DND-41 (cell line): ENCODE data around the gene DBX1.

Experiments used
- ATAC-seq: fragments of 200-7000 bp; cut with Tn5 transposase; 3 replicates; pipeline ENCODE4 v1.9.1; 2021; ENCODE audit warnings: low read depth; ENCODE audit not compliant: insufficient read depth
- DNase-seq: peaks from one replicate; pipeline ENCODE4 v3.0.0-alpha.2; 2020
- H2AFZ ChIP-seq: 2 replicates; pipeline ENCODE4 v1.6.0; 2012; ENCODE audit warnings: low read depth, low read length
- H3K27ac ChIP-seq: 2 replicates; pipeline ENCODE4 v1.5.1; 2012; ENCODE audit warnings: low read length, inconsistent platforms
- H3K27me3 ChIP-seq: fragments of 200-600 bp; sonication (generic); 2 replicates; pipeline ENCODE4 v1.6.0; 2012; ENCODE audit warnings: low read length, mild to moderate bottlenecking, inconsistent platforms; ENCODE audit not compliant: insufficient read depth, poor library complexity
- H3K36me3 ChIP-seq: 2 replicates; pipeline ENCODE4 v1.5.1; 2012; ENCODE audit warnings: low read length, inconsistent platforms; ENCODE audit not compliant: insufficient read depth
- H3K4me1 ChIP-seq: 2 replicates; pipeline ENCODE4 v1.5.1; 2012; ENCODE audit warnings: mild to moderate bottlenecking, low read length; ENCODE audit not compliant: insufficient read depth
- H3K4me2 ChIP-seq: 2 replicates; pipeline ENCODE4 v1.6.0; 2012; ENCODE audit warnings: mild to moderate bottlenecking, moderate library complexity, low read length, inconsistent platforms; ENCODE audit not compliant: insufficient read depth
- H3K4me3 ChIP-seq, 2 experiments: fragments of 200-600 bp in 1 of 2; shearing (Covaris generic) in 1 of 2; 2 replicates each; pipeline ENCODE4 v1.5.1; 2012 to 2016; ENCODE audit warnings: inconsistent platforms in 2 of 2, low read length in 2 of 2, mild to moderate bottlenecking in 2 of 2, low read depth in 1 of 2, moderate library complexity in 1 of 2
- H3K79me2 ChIP-seq: 2 replicates; pipeline ENCODE4 v1.6.0; 2012; ENCODE audit warnings: low read length, inconsistent platforms; ENCODE audit not compliant: insufficient read depth
- H3K9ac ChIP-seq: 2 replicates; pipeline ENCODE4 v1.6.0; 2012; ENCODE audit warnings: low read depth, mild to moderate bottlenecking, inconsistent platforms, low read length, moderate library complexity
- H3K9me3 ChIP-seq: 2 replicates; pipeline ENCODE4 v1.5.1; 2012; ENCODE audit warnings: low read length, moderate library complexity, mild to moderate bottlenecking, inconsistent platforms; ENCODE audit not compliant: insufficient read depth, severe bottlenecking
- H4K20me1 ChIP-seq: 2 replicates; pipeline ENCODE4 v1.6.0; 2012; ENCODE audit warnings: low read length; ENCODE audit not compliant: insufficient read depth
- EZH2 ChIP-seq: IDR thresholded peaks from 3 replicates; pipeline ENCODE4 v1.6.1; 2012; ENCODE audit warnings: borderline replicate concordance, low read depth, mild to moderate bottlenecking, moderate library complexity, low read length, inconsistent platforms; ENCODE audit not compliant: severe bottlenecking
- TF ChIP-seq, protein P1 (sequence below): IDR thresholded peaks from 2 replicates; pipeline ENCODE4 v1.5.1; 2012; ENCODE audit warnings: borderline replicate concordance, low read length, moderate library complexity, mild to moderate bottlenecking; ENCODE audit not compliant: poor library complexity, severe bottlenecking; ENCODE audit errors: extremely low read depth

DBX1 gene

DNA sequence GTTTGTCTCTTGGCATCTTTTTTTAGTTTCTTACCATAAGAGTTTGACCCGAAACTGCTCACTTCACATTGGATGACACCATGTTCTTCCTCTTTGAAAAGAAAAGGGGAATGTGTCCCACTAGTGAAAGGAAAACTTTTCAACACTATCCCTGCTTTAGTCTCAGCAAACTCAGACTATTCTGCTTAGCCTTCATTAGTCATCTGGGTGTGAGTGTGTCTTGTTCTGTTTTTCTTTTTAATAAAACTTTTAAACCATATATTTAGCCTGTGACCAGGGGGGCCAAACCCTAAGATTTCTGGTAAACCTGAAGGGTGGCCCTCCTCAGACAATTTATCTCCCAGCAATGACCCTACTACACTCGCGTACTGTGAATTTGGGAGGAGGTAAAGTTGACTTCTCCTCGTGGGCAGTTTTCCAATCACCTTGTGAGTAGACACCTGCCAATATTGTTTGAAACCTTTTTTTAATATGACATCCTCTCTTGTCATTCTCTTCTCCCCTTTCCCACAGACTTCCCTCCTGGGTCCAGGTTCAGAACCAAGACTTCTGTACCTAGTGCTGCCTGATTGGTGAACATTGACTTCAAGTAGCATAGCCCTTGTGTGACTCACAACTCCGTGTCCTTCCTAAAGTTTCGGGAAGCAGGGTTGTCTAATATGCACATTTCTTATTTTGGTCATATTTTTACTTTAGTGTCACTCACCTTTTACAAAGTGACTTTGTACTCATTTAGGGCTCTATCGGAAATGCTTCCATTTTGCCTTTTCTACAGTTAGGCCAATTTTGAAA, 39.9 kb downstream of the DBX1 start:
- Histone ChIP-seq H3K4me2 (no peak overlapping the region), H3K79me2 (no peaks in the 10 kb centered on the region), H3K9ac (no peak overlapping the region), H3K4me3 (no peak overlapping the region), H3K4me1 (no peaks in the 10 kb centered on the region), H3K27me3 (no peaks in the 10 kb centered on the region), H2AFZ (no peak overlapping the region), H4K20me1 (no peaks in the 10 kb centered on the region), H3K36me3 (no peaks in the 10 kb centered on the region), H3K27ac (no peak overlapping the region), H3K9me3 (no peaks in the 10 kb centered on the region)
- ATAC-seq: no peak
- TF ChIP-seq, protein P1, sequence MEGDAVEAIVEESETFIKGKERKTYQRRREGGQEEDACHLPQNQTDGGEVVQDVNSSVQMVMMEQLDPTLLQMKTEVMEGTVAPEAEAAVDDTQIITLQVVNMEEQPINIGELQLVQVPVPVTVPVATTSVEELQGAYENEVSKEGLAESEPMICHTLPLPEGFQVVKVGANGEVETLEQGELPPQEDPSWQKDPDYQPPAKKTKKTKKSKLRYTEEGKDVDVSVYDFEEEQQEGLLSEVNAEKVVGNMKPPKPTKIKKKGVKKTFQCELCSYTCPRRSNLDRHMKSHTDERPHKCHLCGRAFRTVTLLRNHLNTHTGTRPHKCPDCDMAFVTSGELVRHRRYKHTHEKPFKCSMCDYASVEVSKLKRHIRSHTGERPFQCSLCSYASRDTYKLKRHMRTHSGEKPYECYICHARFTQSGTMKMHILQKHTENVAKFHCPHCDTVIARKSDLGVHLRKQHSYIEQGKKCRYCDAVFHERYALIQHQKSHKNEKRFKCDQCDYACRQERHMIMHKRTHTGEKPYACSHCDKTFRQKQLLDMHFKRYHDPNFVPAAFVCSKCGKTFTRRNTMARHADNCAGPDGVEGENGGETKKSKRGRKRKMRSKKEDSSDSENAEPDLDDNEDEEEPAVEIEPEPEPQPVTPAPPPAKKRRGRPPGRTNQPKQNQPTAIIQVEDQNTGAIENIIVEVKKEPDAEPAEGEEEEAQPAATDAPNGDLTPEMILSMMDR: no peak
- no peak for TF ChIP-seq EZH2
- DNase-seq: no peak

DNA sequence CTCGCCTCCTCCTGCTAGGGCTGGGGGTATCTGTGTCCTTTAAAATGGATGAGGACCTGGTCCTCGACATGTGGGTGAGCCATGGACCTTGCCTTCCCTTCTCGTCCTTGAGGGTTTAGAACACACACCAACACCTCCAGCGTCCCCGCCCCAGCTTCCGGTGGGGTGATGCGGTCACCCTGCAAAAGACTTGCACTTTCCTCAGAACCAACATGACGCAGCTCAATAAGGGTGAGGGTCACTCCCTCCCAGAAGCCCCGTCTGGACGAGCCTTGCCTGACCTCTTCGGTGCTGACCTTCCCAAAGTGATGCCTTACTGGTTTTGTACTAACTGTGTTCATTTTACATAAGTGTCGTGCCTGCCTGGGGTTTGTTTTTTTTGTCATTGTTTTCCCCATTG, 41.0 kb downstream of the DBX1 start:
- Histone ChIP-seq H3K79me2 (no peaks in the 10 kb centered on the region), H2AFZ (no peak overlapping the region), H3K4me1 (no peaks in the 10 kb centered on the region), H3K4me3 (no peak overlapping the region), H3K4me2 (no peak overlapping the region), H3K27me3 (no peaks in the 10 kb centered on the region), H4K20me1 (no peaks in the 10 kb centered on the region), H3K27ac (no peak overlapping the region), H3K36me3 (no peaks in the 10 kb centered on the region), H3K9ac (no peak overlapping the region), H3K9me3 (no peaks in the 10 kb centered on the region)
- TF ChIP-seq, protein P1: no peak
- TF ChIP-seq EZH2: no peak
- DNase-seq (no peak), ATAC-seq (no peak)

DNA sequence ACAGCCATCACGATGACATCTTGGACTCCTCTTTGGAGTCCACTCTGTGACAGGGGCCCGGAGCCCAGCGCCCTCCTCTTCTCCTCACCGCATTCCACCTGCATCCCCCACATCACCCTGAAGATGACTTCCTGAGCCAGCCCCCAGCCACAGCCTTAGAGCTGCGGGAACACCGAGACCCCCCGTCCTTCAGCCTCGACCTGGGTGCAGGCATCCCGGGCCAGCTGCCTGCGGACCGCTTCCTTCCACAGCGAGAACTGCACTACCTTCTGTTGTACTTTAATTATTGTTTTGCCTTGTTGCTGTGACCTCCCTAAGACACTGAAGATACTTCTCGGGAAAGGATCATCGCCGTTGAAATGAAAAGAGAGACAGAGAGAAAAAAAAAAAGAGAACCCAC, 42.1 kb downstream of the DBX1 start:
- no peak for TF ChIP-seq EZH2
- TF ChIP-seq, protein P1: no peak
- Histone ChIP-seq H4K20me1 (no peaks in the 10 kb centered on the region), H3K9ac (no peak overlapping the region), H3K4me2 (no peak overlapping the region), H2AFZ (no peak overlapping the region), H3K27ac (no peak overlapping the region), H3K27me3 (no peaks in the 10 kb centered on the region), H3K79me2 (no peaks in the 10 kb centered on the region), H3K4me3 (no peak overlapping the region), H3K4me1 (no peaks in the 10 kb centered on the region), H3K36me3 (no peaks in the 10 kb centered on the region), H3K9me3 (no peaks in the 10 kb centered on the region)
- no peak for ATAC-seq
- DNase-seq: no peak

DNA sequence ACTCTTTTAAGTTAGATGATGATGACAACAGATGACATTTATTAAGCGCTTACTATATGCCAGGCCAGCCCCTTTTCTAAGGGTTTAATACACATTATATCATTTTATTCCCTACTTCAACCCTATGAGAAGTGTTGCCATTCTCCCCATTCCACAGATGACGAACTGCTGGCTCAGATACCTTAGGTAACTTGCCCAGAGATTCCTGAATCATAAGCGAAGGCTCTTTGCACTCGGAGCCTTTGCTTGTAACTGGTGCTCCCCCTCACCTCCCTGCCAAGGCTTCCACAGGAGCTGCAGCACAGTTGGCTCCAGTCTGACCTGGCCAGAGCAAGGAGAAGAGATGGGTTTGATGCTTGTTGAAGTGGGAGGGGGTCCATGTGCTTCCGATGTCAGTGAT, 43.0 kb downstream of the DBX1 start:
- no peak overlapping the region for H3K4me2 ChIP-seq
- H4K20me1 ChIP-seq: no peaks in the 10 kb centered on the region
- no peaks in the 10 kb centered on the region for H3K36me3 ChIP-seq
- H3K4me3 ChIP-seq: no peak overlapping the region
- no peak for DNase-seq
- H3K9ac ChIP-seq: no peak overlapping the region
- ATAC-seq: no peak
- H3K27ac ChIP-seq: no peak overlapping the region
- TF ChIP-seq EZH2: no peak
- no peaks in the 10 kb centered on the region for H3K27me3 ChIP-seq
- no peaks in the 10 kb centered on the region for H3K9me3 ChIP-seq
- no peaks in the 10 kb centered on the region for H3K79me2 ChIP-seq
- no peaks in the 10 kb centered on the region for H3K4me1 ChIP-seq
- H2AFZ ChIP-seq: no peak overlapping the region
